CD14-positive monocyte (primary cell): ENCODE results near the gene HSPG2. TPM values are rescaled to one million over a fixed set of nuclear protein-coding genes. Genes with fewer than 3 reads are reported as not detected.

Source experiments
- DNase-seq, 3 donors: peaks; one replicate each; pipeline ENCODE4 v3.0.0-alpha.2; 2011 to 2022
- H2AFZ ChIP-seq: 2 replicates; pipeline ENCODE4 v1.6.0; 2012; ENCODE audit warnings: mild to moderate bottlenecking, low read depth, low read length, inconsistent platforms; ENCODE audit not compliant: insufficient read depth, poor library complexity, severe bottlenecking
- H3K27ac ChIP-seq, 2 donors: 1 replicate in 1 of 2; 2 replicates in 1 of 2; pipeline ENCODE4 v1.5.1; 2012 to 2013; ENCODE audit warnings: low read length in 2 of 2, control low read depth in 1 of 2, inconsistent platforms in 1 of 2, low read depth in 1 of 2, mild to moderate bottlenecking in 1 of 2
- H3K27me3 ChIP-seq, 2 donors: one replicate each; pipeline versions ENCODE4 v1.6.0 to v1.6.1; 2011 to 2013; ENCODE audit warnings: low read length in 2 of 2; ENCODE audit not compliant: control insufficient read depth in 2 of 2, insufficient read depth in 2 of 2
- H3K36me3 ChIP-seq, 2 donors: replicated peaks in 1 of 2; 1 replicate in 1 of 2; 2 replicates in 1 of 2; pipeline versions ENCODE4 v1.5.1 to v1.6.1; 2012 to 2013; ENCODE audit warnings: low read length in 2 of 2, control low read depth in 1 of 2, inconsistent platforms in 1 of 2, mild to moderate bottlenecking in 1 of 2; ENCODE audit not compliant: insufficient read depth in 2 of 2, control insufficient read depth in 1 of 2
- H3K4me1 ChIP-seq, 2 donors: 1 replicate in 1 of 2; 2 replicates in 1 of 2; pipeline versions ENCODE4 v1.5.1 to v1.6.1; 2012 to 2013; ENCODE audit warnings: low read length in 2 of 2, control low read depth in 1 of 2, inconsistent platforms in 1 of 2, mild to moderate bottlenecking in 1 of 2, moderate library complexity in 1 of 2; ENCODE audit not compliant: insufficient read depth in 2 of 2, control insufficient read depth in 1 of 2
- H3K4me2 ChIP-seq: replicated peaks from 2 replicates; pipeline ENCODE3; 2012; ENCODE audit warnings: low read length, moderate library complexity, mild to moderate bottlenecking; ENCODE audit not compliant: poor library complexity, severe bottlenecking; ENCODE audit errors: extremely low read depth
- H3K4me3 ChIP-seq, 3 experiments: fragments of 200-600 bp in 1 of 3; sonication (generic) in 1 of 3; replicated peaks in 1 of 3; 1 replicate in 2 of 3; 2 replicates in 1 of 3; pipeline ENCODE4 v1.5.1; 2011 to 2013; ENCODE audit warnings: low read length in 3 of 3, mild to moderate bottlenecking in 3 of 3, control low read depth in 2 of 3, low read depth in 2 of 3, inconsistent platforms in 1 of 3, moderate library complexity in 1 of 3
- H3K79me2 ChIP-seq: 2 replicates; pipeline ENCODE4 v1.6.0; 2012; ENCODE audit warnings: mild to moderate bottlenecking, control low read depth, inconsistent platforms, low read length, moderate library complexity; ENCODE audit not compliant: insufficient read depth
- H3K9ac ChIP-seq: 2 replicates; pipeline ENCODE4 v1.6.0; 2017; ENCODE audit warnings: low read length, mild to moderate bottlenecking; ENCODE audit not compliant: insufficient read depth, poor library complexity, severe bottlenecking
- H3K9me3 ChIP-seq, 2 donors: replicated peaks in 1 of 2; 1 replicate in 1 of 2; 2 replicates in 1 of 2; pipeline versions ENCODE4 v1.5.1 to v1.6.1; 2012 to 2013; ENCODE audit warnings: low read length in 2 of 2, control low read depth in 1 of 2; ENCODE audit not compliant: control insufficient read depth in 1 of 2, insufficient read depth in 1 of 2
- H4K20me1 ChIP-seq: 2 replicates; pipeline ENCODE4 v1.6.0; 2012; ENCODE audit warnings: mild to moderate bottlenecking, low read length, control low read depth, moderate library complexity; ENCODE audit not compliant: insufficient read depth
- H3K27ac Mint-ChIP-seq, 7 donors: one replicate each; pipeline ENCODE4 v1.8.0; 2020; ENCODE audit warnings: mild to moderate bottlenecking in 7 of 7, mixed read lengths in 7 of 7, moderate library complexity in 6 of 7, inconsistent platforms in 2 of 7
- H3K27me3 Mint-ChIP-seq, 3 donors: one replicate each; pipeline ENCODE4 v1.8.0; 2021 to 2022; ENCODE audit warnings: low read depth in 3 of 3, mild to moderate bottlenecking in 3 of 3, mixed read lengths in 3 of 3, moderate library complexity in 3 of 3, inconsistent platforms in 1 of 3
- H3K36me3 Mint-ChIP-seq, 2 donors: one replicate each; pipeline ENCODE4 v1.8.0; 2020; ENCODE audit warnings: mixed read lengths in 2 of 2, inconsistent platforms in 1 of 2, mild to moderate bottlenecking in 1 of 2
- H3K4me1 Mint-ChIP-seq: one replicate; pipeline ENCODE4 v1.8.0; 2020; ENCODE audit warnings: mild to moderate bottlenecking, mixed read lengths
- H3K4me3 Mint-ChIP-seq, 2 donors: one replicate each; pipeline ENCODE4 v1.8.0; 2020; ENCODE audit warnings: mild to moderate bottlenecking in 2 of 2, mixed read lengths in 2 of 2, moderate library complexity in 1 of 2
- H3K9me3 Mint-ChIP-seq, 7 donors: one replicate each; pipeline ENCODE4 v1.8.0; 2020 to 2022; ENCODE audit warnings: mixed read lengths in 7 of 7, mild to moderate bottlenecking in 6 of 7, moderate library complexity in 6 of 7, inconsistent platforms in 2 of 7
- CTCF ChIP-seq: fragments of 200-600 bp; IDR thresholded peaks from one replicate; pipeline ENCODE4 v1.8.0; 2022; ENCODE audit warnings: antibody characterized with exemption, mild to moderate bottlenecking
- WGBS: methylation state at CpG from one replicate; pipeline ENCODE4 v1.1.5; 2013; ENCODE audit warnings: missing lambda C conversion rate; ENCODE audit not compliant: insufficient coverage; 5-methylcytosine and 5-hydroxymethylcytosine counted together
- intact Hi-C, 2 donors: fragments of 100-400 bp; cut with micrococcal nuclease; formaldehyde crosslinking; loops; one replicate each; pipeline versions ENCODE4 v1.15.0 to v1.15.1; 2023
- polyA plus RNA-seq, 3 donors: library from polyadenylated mRNA; depleted of rRNA in 1 of 3; unstranded in 2 of 3; stranded (reverse) in 1 of 3; fragments of 300-500 nt in 2 of 3; fragments of >200 nt in 1 of 3; fragmentation: Illumina TruSeq in 2 of 3; gene quantifications; 1 replicate in 2 of 3; 2 replicates in 1 of 3; pipeline ENCODE4 v1.2.3, GENCODE V29; 2012 to 2021

Gene HSPG2
- polyA plus RNA-seq, 3 donors: 0.44 TPM; not detected in 2

GRCh38 chr1:21914450-21914849 is 22.7 kb downstream of the HSPG2 start:
- intact Hi-C loops: no loop called here
- H3K4me1 Mint-ChIP-seq: peaks cover 33% of the 10 kb centered on the region
- Histone ChIP-seq H3K4me2 (no peak overlapping the region), H3K27ac (no peak overlapping the region), H2AFZ (no peak overlapping the region), H3K4me3 (no peak overlapping the region), H3K79me2 (no peaks in the 10 kb centered on the region), H3K9ac (no peak overlapping the region), H3K4me1 (peaks cover 9 to 13% of the 10 kb centered on the region in 2 donors), H4K20me1 (no peaks in the 10 kb centered on the region), H3K9me3 (no peaks in the 10 kb centered on the region), H3K27me3 (no peaks in the 10 kb centered on the region), H3K36me3 (no peaks in the 10 kb centered on the region)
- DNase-seq: no peak
- H3K27ac Mint-ChIP-seq: no peak overlapping the region
- H3K36me3 Mint-ChIP-seq: no peaks in the 10 kb centered on the region
- TF ChIP-seq CTCF: no peak
- WGBS: 100% methylated on average over 2 of the region's 5 CpGs
- peaks cover 0 to 2% (median 0%) of the 10 kb centered on the region in 3 donors for H3K27me3 Mint-ChIP-seq
- H3K9me3 Mint-ChIP-seq: no peaks in the 10 kb centered on the region
- H3K4me3 Mint-ChIP-seq: no peak overlapping the region

- Histone ChIP-seq H2AFZ (no peak overlapping the region), H3K4me3 (no peak overlapping the region), H3K27ac (no peak overlapping the region), H4K20me1 (no peaks in the 10 kb centered on the region), H3K36me3 (no peaks in the 10 kb centered on the region), H3K79me2 (no peaks in the 10 kb centered on the region), H3K27me3 (no peaks in the 10 kb centered on the region), H3K9me3 (no peaks in the 10 kb centered on the region), H3K9ac (no peak overlapping the region), H3K4me1 (peaks cover 11 to 16% of the 10 kb centered on the region in 2 donors), H3K4me2 (no peak overlapping the region)
- H3K9me3 Mint-ChIP-seq: no peaks in the 10 kb centered on the region
- DNase-seq: no peak
- H3K4me3 Mint-ChIP-seq: no peak overlapping the region
- H3K4me1 Mint-ChIP-seq: peaks cover 36% of the 10 kb centered on the region
- peaks cover 0 to 2% (median 0%) of the 10 kb centered on the region in 3 donors for H3K27me3 Mint-ChIP-seq
- no peak for TF ChIP-seq CTCF
- no peaks in the 10 kb centered on the region for H3K36me3 Mint-ChIP-seq
- intact Hi-C loops: no loop called here
- WGBS: 30% methylated on average over 2 of the region's 5 CpGs
- peak overlapping the region in 1 of 7 donors; percentile 37 for H3K27ac Mint-ChIP-seq
Observed at GRCh38 chr1:21913763-21914162, 23.3 kb downstream of the HSPG2 start.
